H1 (cell line): ENCODE results near the gene RMDN3.

Source experiments
- FOSL1 ChIP-seq: IDR thresholded peaks from 2 replicates; pipeline ENCODE4 v1.6.1; 2011; ENCODE audit warnings: mild to moderate bottlenecking, low read depth, low read length, moderate library complexity; ENCODE audit not compliant: insufficient read depth
- GTF2F1 ChIP-seq: IDR thresholded peaks from 2 replicates; pipeline ENCODE4 v1.6.1; 2012; ENCODE audit warnings: low read depth, low read length, improper control_type of control experiment, borderline replicate concordance
- JUND ChIP-seq: IDR thresholded peaks from 2 replicates; pipeline ENCODE4 v1.6.1; 2011; ENCODE audit warnings: mild to moderate bottlenecking, improper control_type of control experiment, low read length
- MAFK ChIP-seq: IDR thresholded peaks from 2 replicates; pipeline ENCODE4 v1.6.1; 2012; ENCODE audit warnings: low read depth, mild to moderate bottlenecking, improper control_type of control experiment, low read length
- POLR2A ChIP-seq, 2 experiments: IDR thresholded peaks; 1 replicate in 1 of 2; 2 replicates in 1 of 2; pipeline ENCODE4 v1.6.1; 2011; ENCODE audit warnings: low read depth in 2 of 2, low read length in 2 of 2, mild to moderate bottlenecking in 2 of 2; ENCODE audit errors: control extremely low read depth in 1 of 2
- RXRA ChIP-seq: IDR thresholded peaks from 2 replicates; pipeline ENCODE4 v1.6.1; 2011; ENCODE audit warnings: low read depth, mild to moderate bottlenecking, low read length, moderate library complexity; ENCODE audit not compliant: insufficient read depth
- TEAD4 ChIP-seq: IDR thresholded peaks from 2 replicates; pipeline ENCODE4 v1.6.1; 2012; ENCODE audit warnings: low read depth, low read length, inconsistent platforms, mixed read lengths
- TF ChIP-seq, protein P1 (sequence below), 3 experiments: IDR thresholded peaks; 1 replicate in 2 of 3; 2 replicates in 1 of 3; pipeline versions ENCODE4 v1.5.1 to v1.6.1; 2011; ENCODE audit warnings: low read length in 3 of 3, mild to moderate bottlenecking in 3 of 3, inconsistent platforms in 2 of 3, low read depth in 1 of 3, moderate library complexity in 1 of 3; ENCODE audit not compliant: insufficient read depth in 1 of 3; ENCODE audit errors: control extremely low read depth in 1 of 3

GRCh38 chr15:40697916-40698315 is 57.1 kb downstream of the RMDN3 start:
- TF ChIP-seq FOSL1 (no peak), GTF2F1 (no peak), MAFK (no peak), POLR2A (IDR thresholded peaks at IDR 0.05; ENCODE audit: control extremely low read depth in 1 of 2, low read depth in 2 of 2, low read length in 2 of 2) (no peak), RXRA (no peak), JUND (no peak), TEAD4 (no peak)
- TF ChIP-seq, protein P1, sequence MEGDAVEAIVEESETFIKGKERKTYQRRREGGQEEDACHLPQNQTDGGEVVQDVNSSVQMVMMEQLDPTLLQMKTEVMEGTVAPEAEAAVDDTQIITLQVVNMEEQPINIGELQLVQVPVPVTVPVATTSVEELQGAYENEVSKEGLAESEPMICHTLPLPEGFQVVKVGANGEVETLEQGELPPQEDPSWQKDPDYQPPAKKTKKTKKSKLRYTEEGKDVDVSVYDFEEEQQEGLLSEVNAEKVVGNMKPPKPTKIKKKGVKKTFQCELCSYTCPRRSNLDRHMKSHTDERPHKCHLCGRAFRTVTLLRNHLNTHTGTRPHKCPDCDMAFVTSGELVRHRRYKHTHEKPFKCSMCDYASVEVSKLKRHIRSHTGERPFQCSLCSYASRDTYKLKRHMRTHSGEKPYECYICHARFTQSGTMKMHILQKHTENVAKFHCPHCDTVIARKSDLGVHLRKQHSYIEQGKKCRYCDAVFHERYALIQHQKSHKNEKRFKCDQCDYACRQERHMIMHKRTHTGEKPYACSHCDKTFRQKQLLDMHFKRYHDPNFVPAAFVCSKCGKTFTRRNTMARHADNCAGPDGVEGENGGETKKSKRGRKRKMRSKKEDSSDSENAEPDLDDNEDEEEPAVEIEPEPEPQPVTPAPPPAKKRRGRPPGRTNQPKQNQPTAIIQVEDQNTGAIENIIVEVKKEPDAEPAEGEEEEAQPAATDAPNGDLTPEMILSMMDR (IDR thresholded peaks at IDR 0.05; ENCODE audit: control extremely low read depth in 1 of 3, insufficient read depth in 1 of 3, low read depth in 1 of 3, low read length in 3 of 3) = no peak
